Activated CD8-positive, alpha-beta memory T cell treated with anti-CD3 and anti-CD28 coated beads for 36 hours (primary cell): Measurements from ENCODE around the gene PATE4. TPM values are rescaled to one million over a fixed set of nuclear protein-coding genes. Genes with fewer than 3 reads are reported as not detected.
"Not testable (repeated sequence)": the region's sequence is repeated elsewhere in the genome, so short reads cannot be mapped to it uniquely, and the experiment has no call there.

Experiments used
- CTCF ChIA-PET: fragments of 350-600 bp; sonication (Branson Sonifier 250); formaldehyde crosslinking; loops from one replicate; lab custom pipeline; 2021; ENCODE audit warnings: antibody characterized with exemption; lab: Charles Lee
- POLR2A ChIA-PET: fragments of 350-600 bp; sonication (Branson Sonifier 250); formaldehyde crosslinking; loops from one replicate; lab custom pipeline; 2021; ENCODE audit warnings: antibody characterized with exemption; lab: Charles Lee
- total RNA-seq, 2 experiments: library from RNA; stranded (reverse); gene quantifications; one replicate each; pipeline ENCODE4 v1.2.3, GENCODE V29; 2021

PATE4 gene
- not detected for total RNA-seq

- ChIA-PET CTCF (no interaction called here), POLR2A (no interaction called here)
Observed at GRCh38 chr11:125833016-125833415, at the start of gene PATE4. Gene PATE4 (plus strand): TSS chr11:125833316. CDS start chr11:125833360, 44 bp downstream.

- POLR2A ChIA-PET, result no interaction called here
- CTCF ChIA-PET, result no interaction called here
Observed at GRCh38 chr11:125784678-125785077, 48.4 kb upstream of the PATE4 start.

- CTCF ChIA-PET, result no interaction called here
- POLR2A ChIA-PET, result no interaction called here
Observed at GRCh38 chr11:125787827-125788226, 45.3 kb upstream of the PATE4 start, which contains the start of gene PATE3. Gene PATE3 (plus strand): TSS chr11:125788127. CDS start chr11:125788152, 25 bp downstream.

- ChIA-PET POLR2A (no interaction called here), CTCF (no interaction called here)
Observed at GRCh38 chr11:125790825-125791224, 42.3 kb upstream of the PATE4 start.

GRCh38 chr11:125797641-125798040 lies 35.5 kb upstream of the PATE4 start:
- CTCF ChIA-PET, result no interaction called here
- POLR2A ChIA-PET, result no interaction called here

DNA sequence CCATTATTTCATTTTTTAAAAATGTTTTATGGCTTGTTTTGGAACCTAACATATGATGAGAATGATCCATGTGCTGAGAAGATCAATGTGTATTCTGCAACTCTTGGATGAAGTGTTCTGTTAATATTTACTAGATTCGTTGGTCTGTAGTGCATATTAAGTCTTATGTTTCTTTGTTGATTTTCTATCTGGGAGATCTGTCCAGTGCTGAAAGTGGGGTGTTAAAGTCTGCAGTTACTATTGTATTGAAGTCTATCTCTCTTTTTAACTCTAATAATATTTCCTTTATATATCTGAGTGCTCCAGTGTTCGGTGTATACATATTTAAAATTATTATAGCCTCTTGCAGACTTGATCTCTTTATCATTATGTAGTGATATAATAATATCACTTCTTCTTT lies 33.3 kb upstream of the PATE4 start:
- ChIA-PET CTCF (no interaction called here), POLR2A (no interaction called here)

- ChIA-PET POLR2A (no interaction called here), CTCF (no interaction called here)
Observed at GRCh38 chr11:125802387-125802786, 30.7 kb upstream of the PATE4 start.

- POLR2A ChIA-PET, result no interaction called here
- CTCF ChIA-PET, result no interaction called here
Observed at GRCh38 chr11:125807909-125808308, 25.2 kb upstream of the PATE4 start.

DNA sequence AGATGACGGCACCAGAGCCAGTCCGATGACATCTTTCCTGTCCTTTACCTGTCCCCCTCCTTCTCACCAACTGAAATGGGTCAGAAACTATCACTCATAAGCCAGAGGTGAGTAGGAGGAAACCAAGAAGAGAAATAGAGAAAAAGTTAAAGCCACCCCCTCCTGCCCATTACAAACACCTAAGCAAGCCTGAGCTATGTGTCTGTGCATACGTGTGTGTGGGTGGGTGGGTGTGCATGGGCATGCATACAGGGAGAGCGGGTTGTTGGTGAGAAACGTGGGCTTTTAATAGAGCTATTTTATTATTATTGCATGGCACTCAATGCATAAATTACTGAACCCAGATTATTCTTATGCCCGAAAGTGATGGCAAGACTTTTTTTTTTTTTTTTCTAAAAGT lies 2.6 kb downstream of the PATE4 start:
- ChIA-PET CTCF (no interaction called here), POLR2A (no interaction called here)

DNA sequence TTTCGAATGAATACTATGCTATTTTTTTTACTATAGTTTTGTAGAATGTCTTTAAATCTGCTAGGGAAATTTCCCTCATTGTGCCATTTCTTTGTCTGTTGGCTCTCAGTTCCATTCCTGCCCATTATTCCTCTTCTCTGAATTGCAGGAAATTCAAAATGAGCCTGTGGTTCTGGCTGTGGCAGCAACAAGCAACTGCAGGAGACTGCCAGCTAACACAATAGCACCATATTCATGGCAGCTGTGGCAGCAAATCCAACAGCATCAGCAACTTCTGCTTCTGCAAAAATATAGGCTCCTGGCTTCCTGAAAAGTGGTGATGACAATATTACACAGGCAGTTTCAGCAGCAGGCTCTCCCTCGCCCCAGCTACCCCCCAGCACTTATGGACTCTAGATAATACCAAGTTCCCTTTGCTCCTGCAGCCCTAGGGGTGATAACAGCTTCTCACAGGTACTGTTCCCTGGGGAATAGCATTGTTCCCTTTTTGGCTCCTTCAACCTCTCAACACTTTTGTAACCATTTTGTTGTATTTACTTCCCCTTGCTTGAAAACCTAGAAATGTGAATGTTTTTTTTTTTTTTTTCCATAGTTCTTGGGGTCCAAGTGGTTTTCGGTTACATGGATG lies 9.3 kb downstream of the PATE4 start:
- CTCF ChIA-PET, result no interaction called here
- POLR2A ChIA-PET, result no interaction called here

DNA sequence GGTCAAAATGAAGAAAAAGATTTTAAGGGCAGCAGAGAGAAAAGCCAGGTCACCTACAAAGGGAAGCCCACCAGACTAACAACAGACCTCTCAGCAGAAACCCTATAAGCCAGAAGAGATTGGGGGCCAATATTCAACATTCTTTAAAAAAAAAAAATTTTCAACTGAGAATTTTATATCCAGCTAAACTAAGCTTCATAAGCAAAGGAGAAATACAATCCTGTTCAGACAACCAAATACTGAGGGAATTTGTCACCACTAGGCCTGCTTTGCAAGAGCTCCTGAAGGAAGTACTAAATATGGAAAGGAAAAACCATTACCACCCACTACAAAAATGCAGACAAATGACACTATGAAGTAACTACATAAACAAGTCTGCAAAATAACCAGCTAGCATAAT lies 13.1 kb downstream of the PATE4 start:
- CTCF ChIA-PET, result no interaction called here
- POLR2A ChIA-PET, result no interaction called here

- CTCF ChIA-PET, POLR2A ChIA-PET: not testable (repeated sequence)
Observed at GRCh38 chr11:125857670-125858069, 24.6 kb downstream of the PATE4 start.

DNA sequence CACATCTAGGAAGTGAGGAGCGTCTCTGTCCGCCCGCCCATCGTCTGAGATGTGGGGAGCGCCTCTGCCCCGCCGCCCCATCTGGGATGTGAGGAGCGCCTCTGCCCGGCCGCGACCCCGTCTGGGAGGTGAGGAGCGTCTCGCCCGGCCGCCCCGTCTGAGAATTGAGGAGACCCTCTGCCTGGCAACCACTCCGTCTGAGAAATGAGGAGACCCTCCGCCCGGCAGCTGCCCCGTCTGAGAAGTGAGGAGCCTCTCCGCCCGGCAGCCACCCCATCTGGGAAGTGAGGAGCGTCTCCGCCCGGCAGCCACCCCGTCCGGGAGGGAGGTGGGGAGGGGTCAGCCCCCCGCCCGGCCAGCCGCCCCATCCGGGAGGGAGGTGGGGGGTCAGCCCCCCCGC lies 29.7 kb downstream of the PATE4 start:
- POLR2A ChIA-PET, CTCF ChIA-PET: not testable (repeated sequence)

GRCh38 chr11:125865354-125865753 lies 32.2 kb downstream of the PATE4 start:
- POLR2A ChIA-PET, CTCF ChIA-PET: not testable (repeated sequence)

DNA sequence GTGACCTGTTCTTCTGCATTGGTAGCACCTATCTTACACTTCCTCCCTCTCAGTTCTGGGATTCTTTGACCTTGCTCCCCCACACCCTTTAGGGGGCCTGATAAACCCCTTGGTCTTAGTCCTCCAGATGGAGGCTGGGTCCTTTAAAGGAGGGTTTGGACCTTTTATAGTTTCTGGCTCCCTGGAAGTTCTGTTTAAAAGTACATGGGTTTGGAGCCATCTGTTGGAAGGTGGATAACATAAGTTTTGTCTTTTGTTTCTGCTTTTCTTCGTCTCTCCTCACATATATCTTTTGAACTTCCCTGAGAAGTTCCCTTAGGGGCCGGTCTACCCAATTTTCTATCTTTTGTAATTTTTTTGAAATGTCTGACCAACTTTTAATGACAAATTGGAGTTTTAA lies 36.4 kb downstream of the PATE4 start:
- CTCF ChIA-PET, result no interaction called here
- POLR2A ChIA-PET, result no interaction called here

GRCh38 chr11:125871391-125872137 lies 38.4 kb downstream of the PATE4 start:
- POLR2A ChIA-PET, result no interaction called here
- CTCF ChIA-PET, result interaction anchor here (0.7 kb wide), 2 partner anchors 417 to 481 kb away, joined by 3 to 4 read pairs; no protein-coding TSS in a partner anchor

GRCh38 chr11:125872138-125872491 lies 39.0 kb downstream of the PATE4 start:
- CTCF ChIA-PET, result no interaction called here

DNA sequence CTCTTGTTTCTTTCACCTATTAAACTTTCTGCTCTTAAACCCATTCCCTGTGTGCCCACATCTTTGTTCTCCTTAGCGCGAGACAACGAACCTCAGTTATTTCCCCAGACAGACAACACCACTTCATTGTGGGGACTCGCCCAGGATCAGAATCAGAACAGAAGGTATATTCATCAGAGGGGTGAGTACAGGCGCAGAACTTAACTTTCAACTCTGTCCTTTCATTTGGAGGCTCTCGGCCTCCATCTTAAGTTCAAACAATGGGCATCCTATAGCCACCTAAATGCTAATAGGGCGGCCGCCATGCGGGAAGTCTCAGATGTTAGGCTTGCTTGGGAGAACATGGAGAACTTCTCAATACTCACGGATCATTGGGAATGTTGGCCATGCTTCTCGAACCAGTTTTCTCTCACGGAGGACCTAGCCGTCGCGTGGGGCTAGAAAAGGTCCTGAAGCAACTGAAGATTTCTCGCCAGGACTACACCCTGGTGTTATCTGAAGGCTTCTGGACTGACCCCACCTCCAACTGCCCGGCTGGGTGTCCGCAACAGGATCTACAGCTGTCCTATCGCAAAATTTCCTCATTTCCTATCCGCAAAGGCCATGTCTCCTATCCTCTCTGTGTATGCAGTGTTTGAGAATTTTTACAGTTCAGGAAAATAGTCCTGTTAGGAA lies 40.9 kb downstream of the PATE4 start:
- CTCF ChIA-PET, result no interaction called here
- POLR2A ChIA-PET, result no interaction called here

More at GRCh38 chr11:125872138-125872491, 39.0 kb downstream of the PATE4 start:
- POLR2A ChIA-PET, result no interaction called here

DNA sequence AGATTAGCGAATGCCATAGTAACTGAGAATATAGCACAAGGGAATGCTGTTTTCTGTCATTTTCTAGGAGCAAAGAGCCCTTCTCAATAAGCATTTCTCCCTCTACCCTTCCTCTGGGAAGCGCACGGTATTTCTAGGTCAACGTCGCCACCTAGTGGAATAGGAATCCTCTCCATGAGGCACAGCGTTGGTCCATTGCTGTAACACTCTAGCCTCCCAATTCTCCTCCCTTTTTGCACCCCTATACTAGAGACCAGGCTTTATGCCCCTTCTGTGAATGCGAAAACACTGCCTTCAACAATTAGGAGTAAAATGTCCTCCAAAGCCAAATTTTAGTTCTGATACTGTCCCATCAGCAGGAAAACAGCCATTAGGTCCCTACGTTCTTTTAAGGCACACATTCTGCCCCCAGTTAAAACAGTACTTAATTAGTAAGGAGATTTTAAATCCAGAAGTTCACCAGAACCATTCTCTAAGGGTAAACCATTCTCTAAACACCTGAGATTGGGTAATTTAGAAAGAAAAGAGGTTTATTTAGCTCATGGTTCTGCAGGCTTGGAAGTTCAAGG lies 41.5 kb downstream of the PATE4 start:
- ChIA-PET CTCF (no interaction called here), POLR2A (no interaction called here)

- ChIA-PET POLR2A (no interaction called here), CTCF (interaction anchor here (0.7 kb wide), 1 partner anchor 536 kb away, joined by 3 read pairs; no protein-coding TSS in a partner anchor)
Observed at GRCh38 chr11:125881291-125881690, 48.2 kb downstream of the PATE4 start.
